Daoy (cell line): ENCODE results near the gene PCAT7. TPM values are rescaled to one million over a fixed set of nuclear protein-coding genes. Genes with fewer than 3 reads are reported as not detected.

Source experiments
- DNase-seq: peaks from one replicate; pipeline ENCODE4 v3.0.0-alpha.2; 2015; ENCODE audit warnings: low read depth
- total RNA-seq: library from RNA; depleted of rRNA; stranded (reverse); fragments of >200 nt; shearing (Covaris generic); gene quantifications from 2 replicates; pipeline ENCODE4 v1.2.3, GENCODE V29; 2014; rRNA removed

PCAT7 gene
- total RNA-seq, 1 experiment from 2014 or later = not detected

DNA sequence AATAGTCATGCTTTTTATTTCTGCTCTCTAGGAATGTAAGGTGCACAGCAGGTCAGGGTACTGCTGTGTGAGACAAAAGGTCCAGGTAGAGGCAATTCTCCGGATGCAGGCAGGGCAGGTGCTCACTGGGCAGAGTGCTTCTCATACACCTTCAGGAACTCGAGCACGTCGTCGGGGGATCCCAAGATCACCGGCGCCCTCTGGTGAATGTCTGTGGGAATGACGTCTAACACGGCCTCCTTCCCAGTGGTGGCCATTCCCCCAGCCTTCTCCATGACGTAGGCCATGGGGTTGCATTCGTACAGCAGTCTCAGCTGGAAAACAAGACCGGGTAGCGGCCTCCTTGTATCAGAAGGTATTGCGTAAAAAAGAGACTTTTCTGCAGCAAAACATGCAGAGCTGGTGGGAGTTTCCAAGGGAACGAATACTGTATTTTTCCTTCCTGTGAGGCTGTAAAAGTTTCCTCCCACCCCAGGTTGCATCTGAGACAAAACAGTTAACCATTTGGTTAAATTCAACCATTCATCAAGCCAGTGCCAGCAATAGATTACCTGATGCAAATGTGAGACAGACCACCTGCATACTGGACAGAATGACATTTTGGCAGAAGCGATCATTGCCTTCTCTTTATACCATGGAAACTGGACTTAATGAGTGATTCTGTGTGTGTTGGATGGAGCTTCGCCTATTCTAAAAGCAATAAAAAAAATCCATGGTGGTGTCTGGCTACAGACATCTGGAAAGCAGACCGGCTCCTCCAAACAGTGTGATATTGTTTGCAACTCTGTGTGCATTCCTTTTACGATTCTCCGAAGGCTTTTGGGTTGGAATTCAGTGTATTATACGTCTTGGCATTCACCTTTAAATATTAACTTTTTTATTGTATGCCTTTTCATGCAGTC lies 48.6 kb downstream of the PCAT7 start:
- DNase-seq = peak; percentile 80

DNA sequence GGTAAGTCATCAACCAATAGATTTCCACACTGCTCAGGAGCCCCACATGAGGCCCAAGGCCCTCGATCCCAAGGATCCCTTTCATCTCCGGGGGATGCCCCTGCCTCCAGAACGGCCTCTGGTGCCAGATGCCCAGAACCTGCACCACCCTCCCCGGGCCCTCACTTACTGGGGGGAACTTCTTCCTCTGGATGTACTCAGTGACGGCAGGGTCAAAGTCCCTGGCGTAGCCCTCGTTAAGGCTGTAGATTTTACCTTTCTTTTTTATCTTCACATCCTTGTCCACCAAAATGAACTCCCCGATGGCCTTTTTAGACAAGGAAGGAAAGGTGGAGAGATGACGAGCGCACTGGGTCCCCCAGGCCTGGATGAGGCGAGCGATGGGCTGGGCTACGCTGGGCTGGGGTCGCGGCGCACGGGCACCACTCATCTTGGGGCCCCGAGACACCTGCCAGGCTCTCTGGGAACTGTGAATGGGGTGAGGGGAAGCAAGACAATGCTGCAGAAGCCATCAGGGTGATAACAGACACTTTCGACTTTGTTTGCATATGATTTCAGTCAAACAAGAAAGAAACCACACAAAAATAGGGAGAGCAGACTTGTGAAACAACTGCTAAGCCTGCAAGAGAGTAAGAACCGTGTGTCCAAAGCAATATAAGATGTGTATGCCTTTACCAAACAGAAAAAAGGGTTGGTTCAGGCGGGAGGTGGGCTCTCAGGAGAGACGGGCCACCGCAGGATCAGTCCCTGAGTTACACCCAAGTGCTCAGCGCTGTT lies 52.0 kb downstream of the PCAT7 start:
- DNase-seq = no peak

DNA sequence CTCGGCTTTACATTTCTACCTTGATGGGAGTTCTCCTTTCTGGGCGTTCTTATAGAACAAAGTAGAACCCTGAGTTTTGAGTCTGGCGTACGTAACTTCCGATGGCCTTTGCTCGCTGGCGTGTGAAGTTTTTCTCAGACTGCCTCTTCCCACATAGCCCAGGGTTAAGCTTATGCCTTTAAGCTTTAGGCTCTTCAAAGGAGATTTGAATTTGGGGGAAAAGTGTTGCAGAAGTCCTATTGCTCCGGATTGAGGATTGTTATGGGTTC lies 52.5 kb downstream of the PCAT7 start:
- no peak for DNase-seq

DNA sequence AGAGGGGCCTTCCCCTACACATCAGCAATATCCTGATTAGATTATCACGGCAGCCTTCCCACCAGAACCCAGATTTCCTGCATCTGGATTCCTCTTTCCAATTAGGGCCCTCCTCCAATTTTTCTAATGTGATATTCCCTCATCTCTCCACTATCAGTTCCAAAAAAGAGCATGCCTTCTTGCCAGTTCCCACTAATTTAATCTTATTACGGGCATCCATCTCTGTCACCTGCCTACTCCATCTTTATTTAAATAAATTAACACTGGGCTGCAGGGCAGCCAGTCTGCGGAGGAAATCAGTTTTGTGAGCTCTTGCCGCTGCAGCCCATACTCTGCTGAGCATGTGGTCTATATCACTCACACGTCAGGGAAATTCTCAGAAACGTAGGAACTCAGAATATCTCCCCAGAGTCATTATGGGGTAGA lies 55.3 kb downstream of the PCAT7 start:
- no peak for DNase-seq

DNA sequence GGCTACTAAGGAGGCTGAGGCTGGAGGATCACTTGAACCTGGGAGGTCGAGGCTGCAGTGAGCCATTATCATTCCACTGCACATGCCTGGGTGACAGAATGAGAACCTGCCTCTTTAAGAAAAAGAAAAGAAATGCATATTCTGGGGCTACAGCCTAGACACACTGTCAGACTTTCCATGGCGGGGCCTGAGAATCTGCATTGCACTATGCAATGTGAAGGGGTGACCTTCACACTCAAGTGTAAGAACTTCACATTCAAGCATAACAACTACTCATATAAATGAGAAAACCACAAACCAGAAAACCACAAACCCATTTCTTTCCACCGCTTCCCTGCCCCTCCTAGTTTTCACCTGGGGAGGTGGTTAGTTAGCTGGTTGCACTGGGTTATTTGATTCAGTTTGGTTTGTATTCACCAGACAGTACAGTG lies 56.8 kb downstream of the PCAT7 start:
- no peak for DNase-seq

DNA sequence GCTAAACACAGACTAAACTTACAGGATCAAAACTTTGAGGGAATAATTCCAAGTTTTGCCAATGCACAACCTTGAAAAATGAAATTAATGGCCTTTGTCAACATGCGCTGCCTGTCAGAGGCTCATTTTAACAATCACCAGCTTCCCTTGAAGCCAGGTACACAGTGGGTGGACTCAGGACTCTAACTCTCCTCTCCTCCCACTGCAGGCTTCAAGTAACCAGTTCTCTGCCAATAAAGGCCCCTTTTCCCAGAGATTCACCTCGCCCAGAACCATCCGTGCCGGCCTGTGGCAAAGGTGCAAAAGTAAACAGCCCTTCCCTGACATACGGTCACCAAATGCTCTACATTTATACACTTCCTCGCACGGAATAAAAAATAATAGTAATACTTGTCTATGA lies 57.2 kb downstream of the PCAT7 start:
- DNase-seq = no peak

DNA sequence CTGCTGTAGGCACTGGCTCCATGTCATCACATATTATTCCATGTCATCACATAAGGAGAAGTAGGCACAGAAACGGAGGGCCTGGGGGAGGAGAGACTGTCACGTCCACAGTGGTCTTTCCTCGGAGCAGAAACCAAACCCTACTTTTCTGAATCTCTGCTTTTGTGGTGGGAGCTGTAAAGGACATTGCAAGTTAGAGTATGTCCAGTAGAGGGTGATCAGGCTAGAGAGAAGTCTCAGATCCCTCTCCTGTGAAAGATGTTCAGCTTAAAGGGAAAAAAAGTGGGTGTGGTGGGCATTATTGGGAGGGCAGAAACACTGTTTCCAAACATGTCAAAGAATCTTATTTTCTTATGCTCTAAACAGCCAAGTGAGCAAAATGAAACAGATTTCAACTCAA lies 58.1 kb downstream of the PCAT7 start:
- DNase-seq = no peak

DNA sequence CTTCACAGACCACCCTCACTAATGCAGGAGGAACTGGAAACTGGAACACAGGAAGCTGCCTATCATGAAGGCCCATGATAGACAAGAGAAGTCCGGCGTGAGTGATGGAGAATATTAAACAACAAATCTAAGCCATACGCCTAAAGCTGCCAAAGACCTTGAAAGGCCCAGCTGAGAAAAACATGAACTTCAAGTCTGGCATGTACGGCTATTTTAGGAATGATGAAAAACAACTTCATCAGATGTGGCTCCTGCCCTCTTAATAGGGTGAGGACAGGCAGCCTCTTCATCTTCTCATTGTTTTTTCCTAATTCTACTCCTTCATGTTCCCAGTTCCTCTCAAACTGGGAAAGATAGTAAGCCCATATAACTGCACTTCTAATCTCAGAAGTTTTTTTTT lies 64.1 kb downstream of the PCAT7 start:
- no peak for DNase-seq

Other genes with a start within 250 kb of the PCAT7 start
- gene NUTM2F, start 226.4 kb upstream of the PCAT7 start, total RNA-seq = not detected in 2 replicates
- not detected in 2 replicates for gene FBP2, start 38.7 kb downstream of the PCAT7 start, total RNA-seq
- not detected in 2 replicates for gene FBP1, start 84.4 kb downstream of the PCAT7 start, total RNA-seq
- 37.8 and 89.7 TPM in 2 replicates for gene AOPEP, start 171.6 kb downstream of the PCAT7 start, total RNA-seq